ENCODE measurements around the gene VAMP8.

GRCh38 chr2:85529809-85530208 is 47.6 kb upstream of the VAMP8 start:
- no peak for TF ChIP-seq POLR2A (IDR thresholded peaks at IDR 0.05)
- no peak for TF ChIP-seq CTCF (IDR thresholded peaks at IDR 0.05)

Data from heart left ventricle (tissue), 13 donors.